Stomach smooth muscle (tissue), 2 donors: ENCODE measurements around the gene TNS1.

Source experiments
- H3K27ac ChIP-seq: one replicate; pipeline ENCODE4 v1.7.0; 2013; ENCODE audit warnings: mild to moderate bottlenecking, low read length, inconsistent platforms
- H3K27me3 ChIP-seq, 2 donors: one replicate each; pipeline ENCODE4 v1.7.0; 2013; ENCODE audit warnings: low read length in 2 of 2; ENCODE audit not compliant: insufficient read depth in 2 of 2, control insufficient read depth in 1 of 2
- H3K36me3 ChIP-seq, 2 donors: one replicate each; pipeline ENCODE4 v1.7.0; 2013; ENCODE audit warnings: low read length in 2 of 2; ENCODE audit not compliant: control insufficient read depth in 2 of 2, insufficient read depth in 2 of 2
- H3K4me1 ChIP-seq: one replicate; pipeline ENCODE4 v1.7.0; 2013; ENCODE audit warnings: low read length; ENCODE audit not compliant: control insufficient read depth, insufficient read depth
- H3K4me3 ChIP-seq, 2 donors: one replicate each; pipeline ENCODE4 v1.7.0; 2013; ENCODE audit warnings: low read length in 2 of 2
- H3K9ac ChIP-seq, 2 donors: one replicate each; pipeline ENCODE4 v1.7.0; 2013; ENCODE audit warnings: low read length in 2 of 2, mild to moderate bottlenecking in 1 of 2
- H3K9me3 ChIP-seq, 2 donors: one replicate each; pipeline ENCODE4 v1.7.0; 2013; ENCODE audit warnings: low read length in 2 of 2; ENCODE audit not compliant: control insufficient read depth in 2 of 2
- donor health status: healthy.
- donor health status: Pancreatic carcinoma.

The TNS1 gene

GRCh38 chr2:218005028-218005427 lies 2.2 kb upstream of the TNS1 start:
- Histone ChIP-seq H3K27ac (no peak overlapping the region), H3K9ac (no peak overlapping the region), H3K4me1 (peaks cover 18% of the 10 kb centered on the region), H3K36me3 (no peaks in the 10 kb centered on the region), H3K4me3 (no peak overlapping the region), H3K27me3 (peaks cover 17 to 22% of the 10 kb centered on the region in 2 donors), H3K9me3 (no peaks in the 10 kb centered on the region)

- H3K36me3 ChIP-seq: no peaks in the 10 kb centered on the region
- no peak overlapping the region for H3K4me3 ChIP-seq
- no peak overlapping the region for H3K27ac ChIP-seq
- peaks cover 15% of the 10 kb centered on the region for H3K4me1 ChIP-seq
- H3K9me3 ChIP-seq: no peaks in the 10 kb centered on the region
- no peak overlapping the region for H3K9ac ChIP-seq
- peaks cover 8 to 18% of the 10 kb centered on the region in 2 donors for H3K27me3 ChIP-seq
These were observed 1.2 kb upstream of the TNS1 start for GRCh38 chr2:218003981-218004419.

GRCh38 chr2:218003281-218003944 lies 618 bp upstream of the TNS1 start:
- Histone ChIP-seq H3K9ac (peak overlapping the region in 1 of 2 donors; percentile 14), H3K36me3 (no peaks in the 10 kb centered on the region), H3K27me3 (peaks cover 2 to 13% of the 10 kb centered on the region in 2 donors), H3K9me3 (no peaks in the 10 kb centered on the region), H3K27ac (no peak overlapping the region), H3K4me3 (peak overlapping the region in 1 of 2 donors; percentile 62), H3K4me1 (peaks cover 17% of the 10 kb centered on the region)

GRCh38 chr2:218002143-218002844 lies 501 bp downstream of the TNS1 start:
- no peaks in the 10 kb centered on the region for H3K36me3 ChIP-seq
- H3K4me1 ChIP-seq: peaks cover 18% of the 10 kb centered on the region
- peak overlapping the region in 1 of 2 donors; percentile 29 for H3K9ac ChIP-seq
- peak overlapping the region; percentile 18 to 62 for H3K4me3 ChIP-seq
- H3K27ac ChIP-seq: no peak overlapping the region
- no peaks in the 10 kb centered on the region for H3K9me3 ChIP-seq
- peaks cover 0 to 4% of the 10 kb centered on the region in 2 donors for H3K27me3 ChIP-seq

- H3K4me1 ChIP-seq: peaks cover 22% of the 10 kb centered on the region
- no peaks in the 10 kb centered on the region for H3K9me3 ChIP-seq
- H3K27ac ChIP-seq: no peak overlapping the region
- H3K4me3 ChIP-seq: peak overlapping the region in 1 of 2 donors; percentile 62
- H3K36me3 ChIP-seq: no peaks in the 10 kb centered on the region
- H3K9ac ChIP-seq: peak overlapping the region in 1 of 2 donors; percentile 31
- H3K27me3 ChIP-seq: peaks cover 0 to 4% of the 10 kb centered on the region in 2 donors
These were observed 1.2 kb downstream of the TNS1 start for GRCh38 chr2:218001629-218002028.

GRCh38 chr2:218000136-218000535 lies 2.7 kb downstream of the TNS1 start:
- H3K4me3 ChIP-seq: peak overlapping the region in 1 of 2 donors; percentile 35
- H3K27ac ChIP-seq: no peak overlapping the region
- H3K9me3 ChIP-seq: no peaks in the 10 kb centered on the region
- no peaks in the 10 kb centered on the region for H3K36me3 ChIP-seq
- H3K9ac ChIP-seq: no peak overlapping the region
- H3K27me3 ChIP-seq: peaks cover 0 to 4% of the 10 kb centered on the region in 2 donors
- peaks cover 35% of the 10 kb centered on the region for H3K4me1 ChIP-seq

GRCh38 chr2:217999595-217999959 lies 3.2 kb downstream of the TNS1 start:
- Histone ChIP-seq H3K4me1 (peaks cover 36% of the 10 kb centered on the region), H3K4me3 (peak overlapping the region in 1 of 2 donors; percentile 22), H3K9ac (no peak overlapping the region), H3K27me3 (peaks cover 0 to 4% of the 10 kb centered on the region in 2 donors), H3K36me3 (no peaks in the 10 kb centered on the region), H3K27ac (no peak overlapping the region), H3K9me3 (no peaks in the 10 kb centered on the region)

- H3K9ac ChIP-seq: no peak overlapping the region
- H3K9me3 ChIP-seq: no peaks in the 10 kb centered on the region
- no peak overlapping the region for H3K27ac ChIP-seq
- peaks cover 0 to 4% of the 10 kb centered on the region in 2 donors for H3K27me3 ChIP-seq
- H3K36me3 ChIP-seq: no peaks in the 10 kb centered on the region
- peak overlapping the region in 1 of 2 donors; percentile 22 for H3K4me3 ChIP-seq
- peaks cover 37% of the 10 kb centered on the region for H3K4me1 ChIP-seq
These were observed 3.7 kb downstream of the TNS1 start for GRCh38 chr2:217998926-217999594.

- Histone ChIP-seq H3K36me3 (no peaks in the 10 kb centered on the region), H3K9me3 (no peaks in the 10 kb centered on the region), H3K27me3 (peaks cover 0 to 4% of the 10 kb centered on the region in 2 donors), H3K27ac (no peak overlapping the region), H3K9ac (no peak overlapping the region), H3K4me1 (peaks cover 45% of the 10 kb centered on the region), H3K4me3 (no peak overlapping the region)
These were observed 5.3 kb downstream of the TNS1 start for GRCh38 chr2:217997510-217997909.

- peaks cover 44% of the 10 kb centered on the region for H3K4me1 ChIP-seq
These were observed 6.4 kb downstream of the TNS1 start for GRCh38 chr2:217996361-217996760.

More at GRCh38 chr2:217996361-217996760, 6.4 kb downstream of the TNS1 start:
- Histone ChIP-seq H3K9ac (no peak overlapping the region), H3K27ac (no peak overlapping the region), H3K36me3 (no peaks in the 10 kb centered on the region), H3K4me3 (no peak overlapping the region), H3K9me3 (no peaks in the 10 kb centered on the region), H3K27me3 (peaks cover 0 to under 1% of the 10 kb centered on the region in 2 donors)
